Measurements from ENCODE around the gene MYL5. TPM values are rescaled to one million over a fixed set of nuclear protein-coding genes. Genes with fewer than 3 reads are reported as not detected.

The MYL5 gene
- total and polyA plus RNA-seq, 2 of the 4 experiments (the other 2 are of a cell fraction), result 9.1 to 16.0 TPM

GRCh38 chr4:624705-625590, 49.4 kb upstream of the MYL5 start, which contains the start of gene PDE6B (continued):
- TF ChIP-seq CEBPB (IDR thresholded peaks at IDR 0.05; ENCODE audit: low read depth, low read length) (no peak), CHD1 (IDR thresholded peaks at IDR 0.05; ENCODE audit: low read depth, low read length) (no peak), POLR2A (IDR thresholded peaks at IDR 0.05; ENCODE audit: low read depth, low read length) (no peak), CTCF (conservative IDR thresholded peaks at IDR 0.05; ENCODE audit: low read depth, low read length) (no peak), FOS (IDR thresholded peaks at IDR 0.05; ENCODE audit: low read depth, low read length) (no peak)

Data from IMR-90 (cell line).